ENCODE data around the gene MRPL24. TPM values are rescaled to one million over a fixed set of nuclear protein-coding genes. Genes with fewer than 3 reads are reported as not detected.
A peak's percentile ranks its signal among the peaks of the same experiment; 100 is the strongest.
"Not testable (repeated sequence)": the region's sequence is repeated elsewhere in the genome, so short reads cannot be mapped to it uniquely, and the experiment has no call there.

MRPL24 gene
- total RNA-seq, 1 donor from 2014 or later, result 92.1 TPM

DNA sequence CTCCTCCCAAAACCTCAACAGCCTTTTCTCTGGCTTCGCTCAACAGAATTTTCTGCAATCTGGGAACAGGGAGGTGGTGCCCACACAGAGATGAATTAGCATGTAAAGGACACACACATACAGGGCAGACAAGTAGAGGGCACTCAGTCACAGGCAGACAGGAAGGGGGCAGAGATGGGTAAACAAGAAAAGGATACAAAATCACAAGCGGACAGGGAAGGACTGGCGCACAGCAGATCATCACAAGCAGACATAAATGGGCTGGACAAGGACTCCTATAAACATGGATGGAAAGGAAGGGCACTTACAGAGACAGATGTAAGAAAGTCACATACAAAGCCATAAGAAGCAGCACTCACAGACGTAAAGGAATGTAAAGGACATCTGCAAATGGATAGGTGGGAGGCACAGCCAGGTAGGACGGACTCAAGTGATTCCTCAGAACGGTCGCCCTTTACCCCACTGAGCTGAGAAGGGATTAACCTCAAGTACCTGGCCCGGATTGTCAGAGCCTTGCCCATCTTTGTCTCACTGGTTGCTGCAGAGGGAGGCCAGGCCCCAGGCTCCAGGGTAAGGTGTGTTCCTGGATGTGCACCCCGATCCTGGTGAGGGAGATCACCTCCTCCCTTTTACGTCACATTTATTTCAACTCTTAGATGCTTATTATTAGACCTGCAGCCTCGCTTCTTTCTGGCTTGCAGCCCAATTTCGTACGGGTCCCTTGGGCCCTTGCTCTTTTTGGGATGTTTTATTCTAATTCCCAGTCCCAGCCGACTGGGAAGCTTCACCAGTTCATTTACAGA, 25.6 kb upstream of the MRPL24 start:
- H3K27ac ChIP-seq (replicated peaks), result peak overlapping the region; percentile 88
- H3K4me3 ChIP-seq, result peak overlapping the region; percentile 97
- no peaks in the 10 kb centered on the region for H3K9me3 ChIP-seq (replicated peaks)
- TF ChIP-seq, protein P1, sequence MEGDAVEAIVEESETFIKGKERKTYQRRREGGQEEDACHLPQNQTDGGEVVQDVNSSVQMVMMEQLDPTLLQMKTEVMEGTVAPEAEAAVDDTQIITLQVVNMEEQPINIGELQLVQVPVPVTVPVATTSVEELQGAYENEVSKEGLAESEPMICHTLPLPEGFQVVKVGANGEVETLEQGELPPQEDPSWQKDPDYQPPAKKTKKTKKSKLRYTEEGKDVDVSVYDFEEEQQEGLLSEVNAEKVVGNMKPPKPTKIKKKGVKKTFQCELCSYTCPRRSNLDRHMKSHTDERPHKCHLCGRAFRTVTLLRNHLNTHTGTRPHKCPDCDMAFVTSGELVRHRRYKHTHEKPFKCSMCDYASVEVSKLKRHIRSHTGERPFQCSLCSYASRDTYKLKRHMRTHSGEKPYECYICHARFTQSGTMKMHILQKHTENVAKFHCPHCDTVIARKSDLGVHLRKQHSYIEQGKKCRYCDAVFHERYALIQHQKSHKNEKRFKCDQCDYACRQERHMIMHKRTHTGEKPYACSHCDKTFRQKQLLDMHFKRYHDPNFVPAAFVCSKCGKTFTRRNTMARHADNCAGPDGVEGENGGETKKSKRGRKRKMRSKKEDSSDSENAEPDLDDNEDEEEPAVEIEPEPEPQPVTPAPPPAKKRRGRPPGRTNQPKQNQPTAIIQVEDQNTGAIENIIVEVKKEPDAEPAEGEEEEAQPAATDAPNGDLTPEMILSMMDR (IDR thresholded peaks at IDR 0.05; ENCODE audit: borderline replicate concordance), result no peak
- DNase-seq, result no peak
- H3K36me3 ChIP-seq, result peaks cover 8% of the 10 kb centered on the region
- H3K4me1 ChIP-seq, result peaks cover 52% of the 10 kb centered on the region
- H3K27me3 ChIP-seq (ENCODE audit: low read depth), result no peaks in the 10 kb centered on the region
- intact Hi-C loops (cut with micrococcal nuclease), result no loop called here

DNA sequence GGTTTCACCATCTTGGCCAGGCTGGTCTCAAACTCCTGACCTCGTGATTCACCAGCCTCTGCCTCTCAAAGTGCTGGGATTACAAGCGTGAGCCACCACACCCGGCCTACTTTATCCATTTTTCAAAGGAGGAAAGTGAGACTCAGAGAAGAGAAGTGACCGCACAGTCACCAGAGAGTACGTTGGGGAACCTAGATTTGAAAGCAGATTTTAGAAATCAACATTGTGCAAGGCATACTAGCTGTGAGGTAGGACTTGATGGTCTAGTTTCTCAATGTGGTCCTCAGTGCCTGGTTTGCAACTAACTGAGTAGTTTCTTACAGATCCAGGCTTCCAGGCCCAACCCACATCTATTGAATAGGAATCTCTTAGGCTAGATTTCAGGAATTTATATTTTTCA, 24.8 kb upstream of the MRPL24 start:
- Histone ChIP-seq H3K4me3 (peak overlapping the region; percentile 97), H3K27ac (replicated peaks) (peak overlapping the region; percentile 88), H3K4me1 (peaks cover 43% of the 10 kb centered on the region), H3K36me3 (peaks cover 8% of the 10 kb centered on the region), H3K9me3 (replicated peaks) (no peaks in the 10 kb centered on the region), H3K27me3 (ENCODE audit: low read depth) (no peaks in the 10 kb centered on the region)
- no peak for DNase-seq
- TF ChIP-seq, protein P1 (IDR thresholded peaks at IDR 0.05; ENCODE audit: borderline replicate concordance), result no peak
- intact Hi-C loops (cut with micrococcal nuclease), result no loop called here

DNA sequence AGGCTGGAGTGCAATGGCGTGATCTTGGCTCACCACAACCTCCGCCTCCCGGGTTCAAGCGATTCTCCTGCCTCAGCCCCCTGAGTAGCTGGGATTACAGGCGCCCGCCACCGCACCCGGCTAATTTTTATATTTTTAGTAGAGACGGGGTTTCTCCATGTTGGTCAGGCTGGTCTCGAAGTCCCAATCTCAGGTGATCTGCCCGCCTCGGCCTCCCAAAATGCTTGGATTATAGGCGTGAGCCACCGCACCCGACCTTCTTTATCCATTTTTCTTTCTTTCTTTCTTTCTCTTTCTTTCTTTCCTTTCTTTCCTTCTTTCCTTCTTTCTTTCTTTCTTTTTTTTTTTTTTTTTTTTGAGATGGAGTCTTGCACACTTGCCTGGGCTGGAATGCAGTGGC, 24.2 kb upstream of the MRPL24 start:
- H3K27me3 ChIP-seq (ENCODE audit: low read depth); H3K4me3 ChIP-seq; H3K36me3 ChIP-seq; H3K9me3 ChIP-seq (replicated peaks); DNase-seq; H3K27ac ChIP-seq (replicated peaks); intact Hi-C loops (cut with micrococcal nuclease): not testable (repeated sequence)
- H3K4me1 ChIP-seq, result peaks cover 38% of the 10 kb centered on the region

DNA sequence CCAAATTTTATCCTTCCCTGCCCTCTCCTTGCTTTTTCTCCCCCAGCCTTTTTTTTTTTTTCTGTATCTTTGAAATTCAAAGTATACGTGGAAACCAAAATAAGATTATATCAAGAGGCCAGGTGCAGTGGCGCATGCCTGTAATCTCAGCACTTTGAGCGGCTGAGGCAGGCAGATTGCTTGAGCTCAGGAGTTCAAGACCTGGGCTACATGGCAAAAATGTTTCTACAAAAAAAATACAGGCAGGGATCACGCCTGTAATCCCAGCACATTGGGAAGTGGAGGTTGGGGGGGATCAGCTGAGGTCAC, 19.9 kb upstream of the MRPL24 start:
- DNase-seq, result no peak
- intact Hi-C loops (cut with micrococcal nuclease), result no loop called here
- H3K27ac ChIP-seq (replicated peaks), result no peak overlapping the region
- H3K9me3 ChIP-seq (replicated peaks), result no peaks in the 10 kb centered on the region
- TF ChIP-seq, protein P1 (IDR thresholded peaks at IDR 0.05; ENCODE audit: borderline replicate concordance), result no peak
- H3K4me1 ChIP-seq, result peaks cover 2% of the 10 kb centered on the region
- no peaks in the 10 kb centered on the region for H3K36me3 ChIP-seq
- no peak overlapping the region for H3K4me3 ChIP-seq
- H3K27me3 ChIP-seq (ENCODE audit: low read depth), result no peaks in the 10 kb centered on the region

DNA sequence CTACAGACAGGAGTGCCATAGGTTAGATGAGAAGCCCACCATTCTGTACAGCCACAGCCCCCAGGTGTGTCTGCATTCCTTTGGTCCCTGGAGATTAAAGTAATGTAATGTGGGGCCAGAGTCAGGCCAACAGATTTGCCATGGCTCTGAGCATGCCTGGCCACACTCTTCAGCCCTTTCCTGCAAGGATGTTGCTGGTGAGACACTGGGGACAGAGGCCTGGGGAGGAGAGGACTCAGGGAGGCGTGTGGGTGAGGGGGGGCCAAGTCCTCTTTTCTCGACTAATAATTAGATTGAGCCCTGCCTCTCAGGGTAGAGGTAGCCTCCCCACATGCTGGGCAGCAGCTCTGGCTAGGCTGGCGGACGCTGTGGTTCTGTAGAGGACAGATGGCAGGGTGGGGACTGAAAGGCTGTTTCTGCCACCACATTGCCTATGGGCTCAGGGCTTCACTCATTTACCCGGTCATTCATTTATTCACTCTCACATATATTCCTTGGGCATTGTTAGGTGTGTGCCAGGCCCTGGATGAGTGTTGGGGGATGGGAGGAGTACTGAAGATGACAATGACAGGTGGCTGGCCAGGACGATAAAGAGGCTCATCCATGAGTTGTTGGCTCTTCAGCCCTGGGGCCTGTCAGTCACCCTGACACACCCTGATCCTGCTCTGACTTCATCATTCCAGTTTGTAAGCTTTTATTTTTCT, 19.4 kb upstream of the MRPL24 start:
- intact Hi-C loops (cut with micrococcal nuclease), result no loop called here
- H3K4me3 ChIP-seq, result no peak overlapping the region
- no peak for DNase-seq
- TF ChIP-seq, protein P1 (IDR thresholded peaks at IDR 0.05; ENCODE audit: borderline replicate concordance), result no peak
- no peak overlapping the region for H3K27ac ChIP-seq (replicated peaks)
- no peaks in the 10 kb centered on the region for H3K36me3 ChIP-seq
- no peaks in the 10 kb centered on the region for H3K27me3 ChIP-seq (ENCODE audit: low read depth)
- no peaks in the 10 kb centered on the region for H3K9me3 ChIP-seq (replicated peaks)
- peaks cover 7% of the 10 kb centered on the region for H3K4me1 ChIP-seq

DNA sequence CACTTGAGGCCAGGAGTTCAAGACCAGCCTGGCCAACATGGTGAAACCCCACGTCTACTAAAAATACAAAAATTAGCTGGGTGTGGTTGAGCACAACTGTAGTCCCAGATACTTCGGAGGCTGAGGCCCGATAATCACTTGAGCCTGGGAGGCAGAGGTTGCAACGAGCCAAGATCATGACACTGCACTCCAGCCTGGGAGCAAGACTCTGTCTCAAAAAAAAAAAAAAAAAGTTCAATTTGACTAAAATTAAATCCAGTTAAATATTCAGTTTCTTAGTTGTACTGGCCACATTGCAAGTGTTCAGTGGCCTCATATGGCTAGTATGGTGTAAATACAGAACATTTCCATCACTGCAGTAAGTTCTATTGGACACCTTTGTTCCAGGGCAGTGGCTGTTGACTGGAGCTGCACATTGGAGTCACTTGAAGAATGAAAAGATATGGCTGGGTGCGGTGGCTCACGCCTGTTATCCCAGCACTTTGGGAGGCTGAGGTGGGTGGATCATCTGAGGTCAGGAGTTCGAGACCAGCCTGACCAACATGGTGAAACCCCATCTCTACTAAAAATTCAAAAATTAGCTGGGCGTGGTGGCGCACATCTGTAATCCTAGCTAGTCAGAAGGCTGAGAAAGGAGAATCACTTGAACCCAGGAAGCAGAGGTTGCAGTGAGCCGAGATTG, 16.8 kb upstream of the MRPL24 start:
- H3K4me1 ChIP-seq, result peaks cover 20% of the 10 kb centered on the region
- H3K36me3 ChIP-seq; H3K27me3 ChIP-seq (ENCODE audit: low read depth); H3K4me3 ChIP-seq; DNase-seq; H3K27ac ChIP-seq (replicated peaks); intact Hi-C loops (cut with micrococcal nuclease); H3K9me3 ChIP-seq (replicated peaks): not testable (repeated sequence)
